HepG2 (cell line): ENCODE data around the gene EIF4G1. TPM values are rescaled to one million over a fixed set of nuclear protein-coding genes. Genes with fewer than 3 reads are reported as not detected.

ENCODE experiments used
- DPF2 ChIP-seq: sonication (generic); formaldehyde crosslinking; IDR thresholded peaks from 2 replicates; pipeline ENCODE4 v1.4.0; 2020; ENCODE audit warnings: mild to moderate bottlenecking, low read depth, missing genetic modification reagents, borderline replicate concordance
- NCOA1 ChIP-seq: sonication (generic); formaldehyde crosslinking; IDR thresholded peaks from 2 replicates; pipeline ENCODE4 v1.9.0; 2021; ENCODE audit warnings: missing genetic modification reagents
- PTBP1 ChIP-seq: fragments of 200-400 bp; formaldehyde crosslinking; IDR thresholded peaks from 2 replicates; pipeline ENCODE4 v1.6.1; 2018; ENCODE audit warnings: low read length, low read depth; ENCODE audit not compliant: poor library complexity, severe bottlenecking
- SIX4 ChIP-seq: sonication (generic); formaldehyde crosslinking; IDR thresholded peaks from 2 replicates; pipeline ENCODE4 v1.4.0; 2020; ENCODE audit warnings: missing genetic modification reagents
- SOX6 ChIP-seq, 2 experiments: fragments of 450-650 bp in 1 of 2; sonication (generic) in 1 of 2; formaldehyde crosslinking in 1 of 2; IDR thresholded peaks; 2 replicates each; pipeline versions ENCODE4 v1.4.0 to v1.6.1; 2017 to 2020; ENCODE audit warnings: antibody characterized with exemption in 1 of 2, mild to moderate bottlenecking in 1 of 2, missing genetic modification reagents in 1 of 2
- ZEB1 ChIP-seq: IDR thresholded peaks from 2 replicates; pipeline ENCODE4 v1.6.1; 2012; ENCODE audit warnings: mild to moderate bottlenecking, low read depth, inconsistent platforms; ENCODE audit not compliant: insufficient replicate concordance
- ZNF121 ChIP-seq: sonication (generic); formaldehyde crosslinking; IDR thresholded peaks from 2 replicates; pipeline ENCODE4 v1.5.0; 2020; ENCODE audit warnings: mild to moderate bottlenecking, missing genetic modification reagents
- ZNF225 ChIP-seq: sonication (generic); formaldehyde crosslinking; IDR thresholded peaks from 2 replicates; pipeline ENCODE4 v1.4.0; 2020; ENCODE audit warnings: mild to moderate bottlenecking, missing genetic modification reagents
- ZNF441 ChIP-seq: sonication (generic); formaldehyde crosslinking; IDR thresholded peaks from 2 replicates; pipeline ENCODE4 v1.7.0; 2021; ENCODE audit warnings: missing genetic modification reagents, borderline replicate concordance
- ZNF724P ChIP-seq: sonication (generic); formaldehyde crosslinking; IDR thresholded peaks from 2 replicates; pipeline ENCODE4 v1.8.0; 2022; ENCODE audit warnings: missing genetic modification reagents, borderline replicate concordance
- polyA plus RNA-seq, 8 experiments: library from polyadenylated mRNA; depleted of rRNA in 3 of 8; stranded (reverse) in 7 of 8; unstranded in 1 of 8; fragments of >200 nt; fragmentation: Illumina TruSeq in 4 of 8; extraction: Trizol in 4 of 8; gene quantifications; 2 replicates each; pipeline versions ENCODE4 v1.2.1 to v1.2.3, GENCODE V29; 2011 to 2016; ENCODE audit warnings: low read depth in 4 of 8, missing spikeins in 1 of 8, mixed read lengths in 1 of 8; ENCODE audit not compliant: insufficient read depth in 1 of 8
- total RNA-seq, 5 experiments: library from RNA; depleted of rRNA; stranded (reverse); fragments of >200 nt; fragmentation: Illumina TruSeq; extraction: Trizol; gene quantifications; 2 replicates each; pipeline ENCODE4 v1.2.3, GENCODE V29; 2016; ENCODE audit warnings: low read depth in 1 of 5
- TF ChIP-seq, protein P1 (sequence below): sonication (generic); formaldehyde crosslinking; IDR thresholded peaks from 2 replicates; pipeline ENCODE4 v1.9.0; 2021; ENCODE audit warnings: mild to moderate bottlenecking, missing genetic modification reagents
- TF ChIP-seq, protein P2 (sequence below): sonication (generic); formaldehyde crosslinking; IDR thresholded peaks from 2 replicates; pipeline ENCODE4 v1.5.0; 2020; ENCODE audit warnings: missing genetic modification reagents
- TF ChIP-seq, protein P3 (sequence below): IDR thresholded peaks from 2 replicates; pipeline ENCODE4 v1.6.1; 2016; ENCODE audit warnings: mild to moderate bottlenecking, missing biosample characterization, missing genetic modification reagents

EIF4G1 gene
- total and polyA plus RNA-seq, 2 of the 13 experiments (the other 11 are each of a cell fraction or from before 2014, with no cell fraction given), result 208 to 213 TPM

DNA sequence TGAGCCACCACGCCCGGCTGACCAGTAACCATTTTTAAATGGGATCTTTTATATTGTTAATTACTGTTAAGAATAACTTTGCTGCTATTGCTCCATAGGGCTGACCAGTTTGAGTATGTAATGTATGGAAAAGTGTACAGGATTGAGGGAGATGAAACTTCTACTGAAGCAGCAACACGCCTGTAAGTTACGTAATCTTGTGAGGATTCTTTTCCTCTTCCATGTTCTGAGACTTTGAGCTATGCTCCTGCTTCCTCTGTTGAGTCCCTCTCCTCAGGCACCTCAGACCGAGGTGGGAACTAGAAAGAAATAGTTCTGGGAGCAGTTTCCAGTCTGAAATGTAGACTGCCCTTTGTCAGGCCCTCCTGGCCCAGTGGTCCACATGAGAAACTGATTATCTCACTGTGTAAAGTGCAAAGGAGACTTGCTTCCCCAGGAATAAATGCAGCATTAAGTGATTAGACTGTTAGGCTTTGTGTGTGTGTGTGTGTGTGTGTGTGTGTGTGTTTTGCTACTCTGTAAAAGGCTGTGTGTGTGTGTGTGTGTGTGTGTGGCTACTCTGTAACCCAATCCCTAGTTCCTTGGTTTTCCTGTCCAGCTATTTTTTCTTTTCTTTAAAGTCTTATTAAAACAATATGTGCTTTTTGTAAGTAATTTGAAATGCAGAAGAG, 52.3 kb downstream of the EIF4G1 start (continued):
- TF ChIP-seq, protein P1, sequence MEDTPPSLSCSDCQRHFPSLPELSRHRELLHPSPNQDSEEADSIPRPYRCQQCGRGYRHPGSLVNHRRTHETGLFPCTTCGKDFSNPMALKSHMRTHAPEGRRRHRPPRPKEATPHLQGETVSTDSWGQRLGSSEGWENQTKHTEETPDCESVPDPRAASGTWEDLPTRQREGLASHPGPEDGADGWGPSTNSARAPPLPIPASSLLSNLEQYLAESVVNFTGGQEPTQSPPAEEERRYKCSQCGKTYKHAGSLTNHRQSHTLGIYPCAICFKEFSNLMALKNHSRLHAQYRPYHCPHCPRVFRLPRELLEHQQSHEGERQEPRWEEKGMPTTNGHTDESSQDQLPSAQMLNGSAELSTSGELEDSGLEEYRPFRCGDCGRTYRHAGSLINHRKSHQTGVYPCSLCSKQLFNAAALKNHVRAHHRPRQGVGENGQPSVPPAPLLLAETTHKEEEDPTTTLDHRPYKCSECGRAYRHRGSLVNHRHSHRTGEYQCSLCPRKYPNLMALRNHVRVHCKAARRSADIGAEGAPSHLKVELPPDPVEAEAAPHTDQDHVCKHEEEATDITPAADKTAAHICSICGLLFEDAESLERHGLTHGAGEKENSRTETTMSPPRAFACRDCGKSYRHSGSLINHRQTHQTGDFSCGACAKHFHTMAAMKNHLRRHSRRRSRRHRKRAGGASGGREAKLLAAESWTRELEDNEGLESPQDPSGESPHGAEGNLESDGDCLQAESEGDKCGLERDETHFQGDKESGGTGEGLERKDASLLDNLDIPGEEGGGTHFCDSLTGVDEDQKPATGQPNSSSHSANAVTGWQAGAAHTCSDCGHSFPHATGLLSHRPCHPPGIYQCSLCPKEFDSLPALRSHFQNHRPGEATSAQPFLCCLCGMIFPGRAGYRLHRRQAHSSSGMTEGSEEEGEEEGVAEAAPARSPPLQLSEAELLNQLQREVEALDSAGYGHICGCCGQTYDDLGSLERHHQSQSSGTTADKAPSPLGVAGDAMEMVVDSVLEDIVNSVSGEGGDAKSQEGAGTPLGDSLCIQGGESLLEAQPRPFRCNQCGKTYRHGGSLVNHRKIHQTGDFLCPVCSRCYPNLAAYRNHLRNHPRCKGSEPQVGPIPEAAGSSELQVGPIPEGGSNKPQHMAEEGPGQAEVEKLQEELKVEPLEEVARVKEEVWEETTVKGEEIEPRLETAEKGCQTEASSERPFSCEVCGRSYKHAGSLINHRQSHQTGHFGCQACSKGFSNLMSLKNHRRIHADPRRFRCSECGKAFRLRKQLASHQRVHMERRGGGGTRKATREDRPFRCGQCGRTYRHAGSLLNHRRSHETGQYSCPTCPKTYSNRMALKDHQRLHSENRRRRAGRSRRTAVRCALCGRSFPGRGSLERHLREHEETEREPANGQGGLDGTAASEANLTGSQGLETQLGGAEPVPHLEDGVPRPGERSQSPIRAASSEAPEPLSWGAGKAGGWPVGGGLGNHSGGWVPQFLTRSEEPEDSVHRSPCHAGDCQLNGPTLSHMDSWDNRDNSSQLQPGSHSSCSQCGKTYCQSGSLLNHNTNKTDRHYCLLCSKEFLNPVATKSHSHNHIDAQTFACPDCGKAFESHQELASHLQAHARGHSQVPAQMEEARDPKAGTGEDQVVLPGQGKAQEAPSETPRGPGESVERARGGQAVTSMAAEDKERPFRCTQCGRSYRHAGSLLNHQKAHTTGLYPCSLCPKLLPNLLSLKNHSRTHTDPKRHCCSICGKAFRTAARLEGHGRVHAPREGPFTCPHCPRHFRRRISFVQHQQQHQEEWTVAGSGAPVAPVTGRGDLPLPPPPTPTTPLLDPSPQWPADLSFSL (CRISPR knock-in tag), result peak; percentile 83
- TF ChIP-seq, protein P2, sequence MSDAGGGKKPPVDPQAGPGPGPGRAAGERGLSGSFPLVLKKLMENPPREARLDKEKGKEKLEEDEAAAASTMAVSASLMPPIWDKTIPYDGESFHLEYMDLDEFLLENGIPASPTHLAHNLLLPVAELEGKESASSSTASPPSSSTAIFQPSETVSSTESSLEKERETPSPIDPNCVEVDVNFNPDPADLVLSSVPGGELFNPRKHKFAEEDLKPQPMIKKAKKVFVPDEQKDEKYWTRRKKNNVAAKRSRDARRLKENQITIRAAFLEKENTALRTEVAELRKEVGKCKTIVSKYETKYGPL (CRISPR knock-in tag), result no peak
- TF ChIP-seq, protein P3, sequence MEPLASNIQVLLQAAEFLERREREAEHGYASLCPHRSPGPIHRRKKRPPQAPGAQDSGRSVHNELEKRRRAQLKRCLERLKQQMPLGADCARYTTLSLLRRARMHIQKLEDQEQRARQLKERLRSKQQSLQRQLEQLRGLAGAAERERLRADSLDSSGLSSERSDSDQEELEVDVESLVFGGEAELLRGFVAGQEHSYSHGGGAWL (CRISPR knock-in tag), result no peak
- TF ChIP-seq ZNF121 (CRISPR knock-in tag) (no peak), PTBP1 (no peak), ZNF441 (CRISPR knock-in tag) (0 out of 2 replicates have a peak, but pooled peaks have one; percentile 25), ZNF225 (CRISPR knock-in tag) (no peak), ZEB1 (no peak), NCOA1 (no peak), SIX4 (0 out of 2 replicates have a peak, but pooled peaks have one; percentile 31), SOX6 (IDR thresholded peaks at IDR 0.05) (no peak), SOX6 (CRISPR knock-in tag; IDR thresholded peaks at IDR 0.05) (peak; percentile 26; the same call in 1 of the 2 replicates), DPF2 (0 out of 2 replicates have a peak, but pooled peaks have one; percentile 22), ZNF724P (CRISPR knock-in tag) (no peak)
